H54 (cell line): Measurements from ENCODE around the gene GUCA2A.
A peak's percentile ranks its signal among the peaks of the same experiment; 100 is the strongest.

Experiments used
- DNase-seq: peaks from one replicate; pipeline ENCODE4 v3.0.0; 2011; ENCODE audit warnings: low spot score, mixed read lengths; ENCODE audit not compliant: insufficient read length
- FAIRE-seq: peaks from 3 replicates; lab custom pipeline; 2011; peaks lifted over from hg19 to GRCh38; lab: Jason Lieb, UNC
- POLR2A ChIP-seq: IDR thresholded peaks from 2 replicates; pipeline ENCODE4 v1.6.1; 2011; ENCODE audit warnings: low read depth, mild to moderate bottlenecking, low read length

The GUCA2A gene

DNA sequence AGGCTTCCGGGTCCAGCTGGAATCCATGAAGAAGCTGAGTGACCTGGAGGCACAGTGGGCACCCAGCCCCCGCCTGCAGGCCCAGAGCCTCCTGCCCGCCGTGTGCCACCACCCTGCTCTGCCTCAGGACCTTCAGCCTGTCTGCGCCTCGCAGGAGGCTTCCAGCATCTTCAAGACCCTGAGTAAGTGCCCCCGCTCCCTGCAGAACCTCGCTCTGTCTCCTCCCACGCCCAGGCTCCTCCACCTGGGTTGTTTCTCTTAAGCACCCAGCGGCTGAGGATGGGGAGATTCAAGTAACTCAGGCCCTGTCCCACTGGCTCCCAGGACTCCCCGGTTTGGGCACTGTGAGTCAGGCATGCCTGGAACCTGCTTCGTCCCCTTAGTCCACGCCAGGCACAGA is 9.9 kb downstream of the GUCA2A start:
- DNase-seq = no peak
- FAIRE-seq = no peak
- TF ChIP-seq POLR2A = no peak

DNA sequence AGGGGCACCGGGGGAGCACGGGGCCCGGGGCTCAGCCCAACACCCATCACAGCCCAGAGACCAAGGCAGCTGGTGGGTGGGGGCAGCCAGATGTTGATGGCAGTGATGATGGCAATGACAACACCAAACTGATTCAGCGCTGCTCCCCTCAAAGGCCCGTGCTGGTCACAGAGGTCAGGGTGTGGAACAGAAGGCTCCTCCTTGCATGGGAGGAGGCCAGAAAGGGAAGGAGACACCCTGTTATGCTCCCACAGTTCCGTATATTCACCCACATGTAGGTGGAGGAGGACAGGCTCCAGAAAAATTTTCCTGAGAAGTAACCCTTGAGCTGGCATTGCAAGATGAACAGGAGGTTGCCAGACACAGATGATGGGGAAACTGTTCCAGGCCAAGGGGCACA is 10.9 kb downstream of the GUCA2A start:
- DNase-seq (no peak), FAIRE-seq (no peak)
- no peak for TF ChIP-seq POLR2A

DNA sequence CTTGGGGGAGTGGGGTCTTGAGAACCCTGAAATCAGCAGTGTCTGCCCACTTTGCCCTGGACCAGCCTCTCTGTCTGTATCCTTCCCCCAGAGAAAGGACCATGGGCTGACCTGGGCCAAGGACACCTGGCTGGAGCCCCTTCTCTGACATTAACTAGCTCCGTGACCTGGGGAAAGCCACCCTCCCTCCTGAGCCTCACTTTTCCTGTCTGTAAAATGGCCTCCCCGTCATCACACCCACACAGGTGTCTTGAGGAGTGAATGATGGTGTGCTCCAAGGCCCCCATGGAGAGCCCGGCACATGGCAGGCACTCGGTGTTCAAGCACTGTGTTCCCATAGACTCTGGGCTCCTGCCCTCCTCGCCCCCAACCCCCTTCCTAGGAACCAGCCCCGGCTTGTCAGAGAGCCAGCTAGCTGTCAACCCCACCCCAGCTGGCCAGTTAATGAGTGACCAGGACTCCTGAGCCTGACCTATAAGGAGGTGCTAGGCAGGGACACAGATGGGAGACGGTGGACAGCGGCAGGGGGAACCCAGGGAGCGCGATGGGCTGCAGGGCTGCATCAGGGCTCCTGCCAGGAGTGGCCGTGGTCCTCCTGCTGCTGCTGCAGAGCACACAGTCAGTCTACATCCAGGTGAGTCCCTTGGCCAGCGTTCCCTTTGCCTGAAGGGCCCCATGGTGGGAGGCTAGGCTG is 11.5 kb downstream of the GUCA2A start, which contains the start of gene GUCA2B:
Gene GUCA2B (plus strand): TSS at position 504 of the 694 bp plus-strand sequence. CDS start 41 bp downstream, at position 545.
- no peak for TF ChIP-seq POLR2A
- FAIRE-seq (no peak), DNase-seq (no peak)

DNA sequence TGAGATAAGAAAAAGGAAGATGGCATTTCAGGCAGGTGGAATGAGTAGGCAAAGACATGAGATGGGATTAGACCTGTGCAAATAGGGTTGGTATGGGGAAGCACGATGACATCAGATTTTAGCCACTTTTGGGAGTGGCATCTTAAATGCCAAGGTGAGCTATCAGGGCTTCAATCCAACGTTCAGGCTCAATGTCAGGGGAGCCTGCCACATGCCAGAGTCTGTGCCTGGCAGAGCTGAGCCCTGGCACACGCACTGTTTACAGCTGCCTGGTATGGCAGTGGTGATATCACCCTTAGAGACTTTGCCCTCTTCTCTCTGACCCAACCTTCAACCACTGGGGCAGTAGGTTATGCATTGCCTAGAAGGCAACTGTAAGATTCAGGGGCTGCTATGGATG is 12.4 kb downstream of the GUCA2A start:
- no peak for FAIRE-seq
- no peak for DNase-seq
- no peak for TF ChIP-seq POLR2A

DNA sequence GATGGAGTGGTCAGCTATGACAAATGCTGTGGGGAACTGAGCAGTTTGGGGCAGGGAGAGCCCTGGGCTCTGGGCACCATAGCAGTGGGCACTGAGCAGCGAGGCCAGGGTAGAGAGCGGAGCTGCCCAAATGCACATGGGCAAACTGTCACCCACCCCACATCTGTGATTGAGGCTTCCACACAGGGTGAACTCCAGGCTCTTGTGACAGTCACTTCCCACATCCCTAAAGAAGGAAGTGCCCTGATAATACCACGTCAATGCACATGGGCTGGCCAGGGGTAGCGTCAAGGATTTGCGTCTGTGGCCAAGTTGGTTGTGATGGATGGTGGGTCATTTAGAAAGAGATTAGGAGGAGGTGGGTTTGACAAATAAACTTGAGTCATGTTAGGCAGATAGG is 13.9 kb downstream of the GUCA2A start:
- FAIRE-seq = no peak
- TF ChIP-seq POLR2A = no peak
- no peak for DNase-seq

DNA sequence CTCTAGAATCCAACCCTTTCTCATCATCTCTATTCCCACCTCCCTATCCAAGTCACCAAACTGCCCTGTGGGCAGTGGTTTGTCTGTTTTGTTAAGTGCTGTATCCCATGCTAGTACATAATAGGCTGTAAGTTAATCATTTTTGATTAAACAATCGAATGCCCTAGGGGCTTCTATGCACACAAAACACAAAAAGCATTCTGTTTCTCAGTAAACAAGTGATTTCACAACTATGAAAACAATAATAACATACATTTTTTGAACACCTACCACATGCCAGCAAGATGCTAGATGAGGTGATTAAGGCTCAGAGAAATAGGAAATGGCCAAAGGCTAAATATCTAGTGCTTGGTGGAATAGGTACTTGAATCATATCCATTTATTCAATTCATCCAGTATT is 16.4 kb downstream of the GUCA2A start:
- no peak for TF ChIP-seq POLR2A
- no peak for DNase-seq
- no peak for FAIRE-seq

DNA sequence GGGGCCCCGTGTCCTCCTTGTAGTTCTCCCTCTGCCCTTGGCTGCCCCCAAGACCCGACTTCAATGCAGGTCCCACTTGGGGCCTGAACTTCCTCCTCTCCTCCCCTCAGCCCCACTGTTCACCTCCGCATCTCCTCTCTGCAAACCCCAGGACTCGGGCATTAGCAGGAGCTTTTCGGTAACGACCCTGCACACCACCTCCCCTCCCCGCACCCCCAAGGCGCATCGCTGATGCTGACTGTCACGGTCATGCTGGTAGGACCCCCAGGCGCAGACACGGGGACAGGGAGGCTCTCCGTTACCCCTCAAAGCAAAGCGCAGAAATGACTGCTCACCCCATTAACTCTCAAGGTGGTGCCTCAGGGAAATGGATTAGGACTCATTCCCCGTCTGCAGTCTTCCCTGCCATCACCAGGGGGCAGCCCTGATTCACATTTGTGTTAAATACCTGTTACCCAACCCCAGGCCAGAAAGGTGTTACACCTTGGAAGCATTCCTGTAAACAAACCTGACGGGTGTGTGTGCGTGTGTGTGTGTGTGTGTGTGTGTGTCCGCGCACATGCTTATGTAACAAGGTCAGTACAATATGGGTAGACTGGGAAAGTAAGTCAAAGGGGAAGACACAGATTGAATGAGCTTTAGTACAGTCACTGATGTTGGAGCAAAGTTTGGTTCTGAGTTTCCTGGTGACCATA is 17.8 kb downstream of the GUCA2A start:
- TF ChIP-seq POLR2A = no peak
- DNase-seq = peak; percentile 78
- FAIRE-seq = no peak

DNA sequence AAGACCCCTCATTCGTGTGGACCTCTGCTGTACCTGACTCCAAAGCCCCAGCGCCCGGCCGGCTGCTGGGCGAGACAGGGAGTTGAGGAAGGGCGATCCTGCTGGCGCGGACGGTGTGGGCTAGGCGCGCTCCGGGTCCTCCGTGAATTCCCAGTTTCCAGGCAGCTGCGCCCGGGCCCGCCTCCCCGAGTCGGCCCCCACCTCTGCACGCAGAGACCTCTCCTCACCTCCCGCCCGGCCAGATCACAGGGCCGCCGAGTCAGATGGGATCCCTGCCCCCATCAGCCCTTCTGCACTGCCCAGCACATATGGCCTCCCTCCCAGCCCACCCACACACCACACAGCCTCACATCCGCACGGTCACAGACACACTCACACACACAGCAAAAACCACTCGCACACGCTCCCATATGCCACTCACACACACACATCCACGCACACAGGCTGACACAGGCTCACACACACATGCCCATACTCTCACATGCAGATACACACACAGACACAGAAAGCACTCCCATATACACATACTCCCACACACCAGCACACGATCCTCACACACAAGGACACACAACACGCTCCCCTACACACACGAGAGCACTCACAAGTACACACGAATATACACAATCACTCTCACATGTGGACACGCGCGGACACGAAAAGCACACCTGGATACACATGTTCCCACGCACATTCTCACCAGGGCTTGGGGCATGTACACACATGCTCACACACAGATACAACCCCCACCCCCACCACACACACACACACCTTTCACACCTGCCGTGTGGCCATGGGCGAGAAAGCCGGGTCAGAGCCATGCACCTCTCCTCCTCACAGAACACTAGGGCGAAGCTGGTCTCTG is 18.6 kb downstream of the GUCA2A start:
- DNase-seq = no peak
- FAIRE-seq = no peak
- TF ChIP-seq POLR2A = no peak

DNA sequence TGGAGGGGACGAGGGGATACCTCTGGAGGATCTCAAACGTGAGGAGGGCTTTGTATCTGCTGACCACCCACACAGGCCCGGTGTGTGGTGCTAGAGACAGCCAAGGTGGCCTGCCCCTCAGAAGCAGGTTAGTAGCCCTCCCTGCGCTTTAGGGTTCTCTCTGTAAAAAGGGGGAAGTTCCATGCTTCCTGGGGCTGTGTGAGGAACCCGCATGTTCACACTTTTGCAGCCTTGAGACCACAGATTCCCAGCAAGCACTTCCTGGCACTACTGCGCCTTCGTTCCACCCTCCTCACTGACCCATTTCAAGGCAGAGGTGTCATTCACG is 19.2 kb downstream of the GUCA2A start:
- FAIRE-seq (no peak), DNase-seq (no peak)
- no peak for TF ChIP-seq POLR2A

DNA sequence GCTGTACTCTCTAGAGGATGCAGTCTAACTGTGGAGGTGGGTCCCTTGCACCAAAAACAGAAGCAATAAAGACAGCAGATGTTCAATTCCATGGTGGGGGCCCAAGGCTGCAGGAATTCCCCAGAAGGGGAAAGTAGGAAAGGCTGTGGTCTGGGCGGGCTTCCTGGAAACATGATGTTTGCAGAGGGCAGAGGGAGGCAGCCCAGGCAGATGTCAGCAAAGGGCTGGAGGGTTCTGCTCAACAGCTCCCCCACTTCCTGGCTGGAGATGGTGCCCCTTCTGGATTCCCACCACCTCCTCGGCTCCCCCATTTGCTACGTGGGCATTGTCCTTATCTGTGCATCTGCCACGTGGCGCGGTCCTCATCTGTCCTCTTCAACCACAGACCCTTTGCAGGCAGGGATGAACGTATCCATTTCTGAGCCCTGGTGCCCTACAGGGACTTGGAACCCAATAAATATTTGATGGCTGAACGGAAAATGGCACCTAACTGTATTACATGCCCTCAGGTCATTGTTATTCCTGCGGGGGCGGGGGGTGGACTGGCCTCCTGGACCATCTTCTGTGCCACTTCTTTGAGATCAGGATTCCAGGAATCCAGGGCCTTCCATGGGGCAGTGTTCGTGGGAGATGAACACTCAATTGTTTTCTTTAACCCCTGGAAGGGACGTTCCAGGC is 19.7 kb downstream of the GUCA2A start:
- DNase-seq (no peak), FAIRE-seq (no peak)
- TF ChIP-seq POLR2A = no peak

DNA sequence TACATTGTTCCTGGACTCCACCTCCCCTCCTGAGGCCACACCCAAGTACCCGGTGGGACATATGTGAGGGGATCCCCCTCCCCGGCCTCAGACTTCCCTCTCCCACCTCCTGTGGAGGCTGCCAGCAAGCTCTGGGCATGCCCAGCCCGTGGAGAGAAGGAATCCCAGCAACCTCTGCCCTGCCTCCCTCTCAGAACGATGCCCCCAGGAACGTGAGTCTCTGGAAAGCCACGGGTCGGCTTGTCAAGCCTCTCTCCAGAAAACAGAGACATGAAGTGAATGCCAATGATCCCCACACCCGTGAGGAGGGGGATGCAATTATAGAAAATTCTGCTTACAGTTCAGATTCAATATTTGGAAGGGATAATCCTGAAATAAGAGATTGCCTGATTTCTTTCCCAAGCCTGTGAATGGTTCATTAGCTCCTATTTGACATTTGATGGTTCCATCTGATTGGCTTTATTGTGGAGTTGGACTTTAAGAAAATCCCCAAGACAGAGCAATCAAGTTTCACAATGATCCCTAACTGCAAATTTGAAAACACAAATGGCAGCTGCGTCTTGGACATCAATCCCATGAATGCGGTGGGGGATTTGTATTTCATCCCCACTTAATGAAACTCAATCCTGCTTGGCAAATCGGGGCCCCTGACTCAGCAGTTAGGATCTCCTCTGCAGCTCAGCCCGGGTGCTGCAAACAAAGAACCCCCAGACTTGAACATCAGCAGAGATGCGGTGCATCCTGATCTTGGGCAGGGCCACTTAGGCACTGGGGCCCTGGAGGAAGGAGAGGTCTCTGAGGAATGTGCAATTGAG is 20.4 kb downstream of the GUCA2A start:
- TF ChIP-seq POLR2A = no peak
- FAIRE-seq (no peak), DNase-seq (no peak)

DNA sequence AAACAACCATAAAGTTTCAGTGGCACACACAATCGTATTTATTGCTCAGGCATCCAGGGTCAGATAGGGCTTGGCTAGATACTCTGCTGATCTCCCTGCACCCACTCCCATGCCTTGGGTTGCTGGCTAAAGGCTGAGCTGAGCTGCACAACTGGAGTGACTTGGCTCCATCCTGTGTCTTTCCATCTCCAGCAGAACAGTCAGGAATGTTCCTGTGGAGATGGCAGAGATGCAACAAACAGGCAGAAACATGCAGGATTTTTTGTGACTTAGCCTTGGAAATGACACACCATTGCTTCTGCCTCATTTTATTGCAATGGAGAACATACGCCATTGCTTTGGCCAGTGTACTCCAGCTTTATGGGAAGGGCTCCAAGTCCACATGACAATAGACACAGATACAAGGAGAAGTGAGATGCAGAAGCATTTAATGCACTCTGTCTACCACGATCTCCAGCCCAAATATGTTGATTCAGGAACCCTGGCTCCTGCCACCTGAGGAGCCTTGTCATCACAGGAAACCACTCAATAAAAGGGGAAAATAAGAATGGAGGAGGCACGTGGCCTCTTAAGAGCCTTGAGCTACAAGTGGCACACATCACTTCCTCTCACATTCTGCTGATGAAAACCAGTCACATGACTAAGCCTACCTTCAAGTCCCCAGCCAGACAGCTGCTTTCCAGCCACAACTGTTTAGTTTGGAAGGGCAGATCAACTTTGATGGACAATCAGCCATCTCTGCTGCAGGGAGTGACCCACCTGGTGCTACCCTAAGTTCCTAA is 21.5 kb downstream of the GUCA2A start:
- DNase-seq (no peak), FAIRE-seq (no peak)
- no peak for TF ChIP-seq POLR2A
